K562 (cell line): ENCODE measurements around the gene NARF. TPM values are rescaled to one million over a fixed set of nuclear protein-coding genes. Genes with fewer than 3 reads are reported as not detected.

Source experiments
- ATAC-seq: fragments of 200-7000 bp; cut with Tn5 transposase; 3 replicates; pipeline ENCODE4 v1.9.1; 2020; ENCODE audit warnings: moderate library complexity
- BruUV-seq: library from RNA; stranded (reverse); fragments of 400-500 nt; replicated peaks from 2 replicates; lab custom pipeline; 2021; lab: Mats Ljungman, UMichigan
- CTCF ChIA-PET: fragments of 300-600 bp; formaldehyde crosslinking; extraction: SDS; loops from one replicate; lab custom pipeline; 2021; ENCODE audit warnings: low intra/inter-chr PET ratio; lab: Yijun Ruan, JAX
- POLR2A ChIA-PET: fragments of 300-600, 350-650 bp; sonication (Branson Sonifier 250); formaldehyde crosslinking; extraction: SDS; loops from one replicate; lab custom pipeline; 2021; ENCODE audit warnings: antibody characterized with exemption, inconsistent platforms; lab: Yijun Ruan, JAX
- DNase-seq, 4 experiments: peaks; one replicate each; pipeline versions ENCODE4 v3.0.0 to v3.0.0-alpha.2; 2011 to 2018; ENCODE audit warnings: low spot score in 3 of 4, mixed read lengths in 3 of 4; ENCODE audit errors: extremely low read depth in 1 of 4
- FAIRE-seq: peaks from 2 replicates; lab custom pipeline; 2011; peaks lifted over from hg19 to GRCh38; lab: Jason Lieb, UNC
- H2AFZ ChIP-seq: 2 replicates; pipeline ENCODE4 v1.6.0; 2011; ENCODE audit warnings: low read depth, low read length, control low read depth, inconsistent platforms
- H3K27ac ChIP-seq: fragments of 200-600 bp; 3 replicates; pipeline ENCODE4 v1.8.0; 2011; ENCODE audit warnings: low read depth, mild to moderate bottlenecking, control low read depth, inconsistent platforms, low read length, moderate library complexity, mixed read lengths; ENCODE audit errors: extremely low read depth
- H3K27me3 ChIP-seq, 2 experiments: fragments of 300-600 bp in 1 of 2; 2 replicates in 1 of 2; 3 replicates in 1 of 2; pipeline versions ENCODE4 v1.6.0 to v1.8.0; 2011; ENCODE audit warnings: inconsistent platforms in 2 of 2, low read length in 2 of 2, mild to moderate bottlenecking in 1 of 2, mixed read lengths in 1 of 2, moderate library complexity in 1 of 2; ENCODE audit not compliant: control insufficient read depth in 2 of 2, insufficient read depth in 2 of 2
- H3K36me3 ChIP-seq: fragments of 300-600 bp; 3 replicates; pipeline ENCODE4 v1.8.0; 2011; ENCODE audit warnings: mild to moderate bottlenecking, low read length, inconsistent platforms; ENCODE audit not compliant: control insufficient read depth, insufficient read depth
- H3K4me1 ChIP-seq, 2 experiments: fragments of 200-600 bp in 1 of 2; replicated peaks in 1 of 2; 2 replicates in 1 of 2; 3 replicates in 1 of 2; pipeline versions ENCODE4 v1.5.1 to v1.8.0; 2011; ENCODE audit warnings: inconsistent platforms in 2 of 2, low read length in 2 of 2, mild to moderate bottlenecking in 1 of 2, mixed read lengths in 1 of 2, moderate library complexity in 1 of 2; ENCODE audit not compliant: control insufficient read depth in 2 of 2, insufficient read depth in 2 of 2
- H3K4me2 ChIP-seq: 2 replicates; pipeline ENCODE4 v1.6.1; 2011; ENCODE audit warnings: low read length, control low read depth, inconsistent platforms, mixed read lengths; ENCODE audit not compliant: insufficient read depth
- H3K4me3 ChIP-seq: fragments of 200-600 bp; sonication (generic), shearing (Covaris generic); 2 replicates; pipeline ENCODE4 v1.5.1; 2016; ENCODE audit warnings: control low read depth, inconsistent platforms
- H3K79me2 ChIP-seq: fragments of 200-600 bp; 3 replicates; pipeline ENCODE4 v1.8.0; 2011; ENCODE audit warnings: low read length, inconsistent platforms; ENCODE audit not compliant: control insufficient read depth, insufficient read depth
- H3K9ac ChIP-seq, 2 experiments: 2 replicates each; pipeline versions ENCODE4 v1.6.0 to v1.6.1; 2011; ENCODE audit warnings: low read depth in 2 of 2, low read length in 2 of 2, control low read depth in 1 of 2, inconsistent platforms in 1 of 2, mild to moderate bottlenecking in 1 of 2, mixed read lengths in 1 of 2; ENCODE audit not compliant: insufficient read depth in 1 of 2
- H3K9me1 ChIP-seq: one replicate; pipeline ENCODE4 v1.6.0; 2011; ENCODE audit warnings: inconsistent platforms, mild to moderate bottlenecking, low read length, moderate library complexity; ENCODE audit not compliant: control insufficient read depth, insufficient read depth
- H3K9me3 ChIP-seq: replicated peaks from 2 replicates; pipeline ENCODE4 v1.5.1; 2011; ENCODE audit warnings: low read depth, low read length, inconsistent platforms; ENCODE audit not compliant: control insufficient read depth, insufficient read depth
- H4K20me1 ChIP-seq: replicated peaks from 2 replicates; pipeline ENCODE4 v1.6.1; 2011; ENCODE audit warnings: low read length, inconsistent platforms, mixed read lengths; ENCODE audit not compliant: control insufficient read depth, insufficient read depth
- ATF7 ChIP-seq: fragments of 450-650 bp; IDR thresholded peaks from 2 replicates; pipeline ENCODE4 v1.7.1; 2014; ENCODE audit warnings: mild to moderate bottlenecking, moderate library complexity
- BMI1 ChIP-seq: fragments of 150-350 bp; IDR thresholded peaks from 2 replicates; pipeline ENCODE4 v1.6.1; 2014; ENCODE audit warnings: low read length
- CEBPB ChIP-seq: fragments of 450-650 bp; IDR thresholded peaks from 2 replicates; pipeline ENCODE4 v1.6.1; 2016; ENCODE audit warnings: missing genetic modification characterization, missing compliant biosample characterization
- CSDE1 ChIP-seq, 2 experiments: fragments of 450-650 bp; IDR thresholded peaks; 2 replicates each; pipeline ENCODE4 v1.6.1; 2016; ENCODE audit warnings: mild to moderate bottlenecking in 1 of 2
- JUND ChIP-seq, 2 experiments: IDR thresholded peaks; 2 replicates in 1 of 2; 3 replicates in 1 of 2; pipeline ENCODE4 v1.6.1; 2011; ENCODE audit warnings: borderline replicate concordance in 2 of 2, low read depth in 2 of 2, low read length in 2 of 2, improper control_type of control experiment in 1 of 2, missing biosample characterization in 1 of 2, missing genetic modification characterization in 1 of 2, missing genetic modification reagents in 1 of 2
- MEIS2 ChIP-seq: fragments of 450-650 bp; IDR thresholded peaks from 2 replicates; pipeline ENCODE4 v1.6.1; 2014; ENCODE audit warnings: mild to moderate bottlenecking; ENCODE audit not compliant: partially characterized antibody
- NBN ChIP-seq: fragments of 450-650 bp; IDR thresholded peaks from 2 replicates; pipeline ENCODE4 v1.6.1; 2016; ENCODE audit warnings: low read depth, mild to moderate bottlenecking
- NFIC ChIP-seq: fragments of 450-650 bp; IDR thresholded peaks from 2 replicates; pipeline ENCODE4 v1.6.1; 2017; ENCODE audit warnings: mild to moderate bottlenecking, inconsistent platforms
- RCOR1 ChIP-seq, 2 experiments: IDR thresholded peaks; 2 replicates each; pipeline ENCODE4 v1.6.1; 2012; ENCODE audit warnings: low read depth in 2 of 2, low read length in 2 of 2, borderline replicate concordance in 1 of 2, improper control_type of control experiment in 1 of 2
- SOX6 ChIP-seq: fragments of 450-650 bp; IDR thresholded peaks from 2 replicates; pipeline ENCODE4 v1.6.1; 2014; ENCODE audit warnings: mild to moderate bottlenecking
- STAG1 ChIP-seq: sonication (generic); formaldehyde crosslinking; IDR thresholded peaks from 2 replicates; pipeline ENCODE4 v1.5.0; 2020; ENCODE audit warnings: missing genetic modification reagents, borderline replicate concordance
- WGBS: fragments of 100-300 bp; shearing (Covaris generic); methylation state at CpG from one replicate; pipeline ENCODE4 v1.1.6; 2016; ENCODE audit warnings: low coverage, mixed read lengths; ENCODE audit not compliant: insufficient coverage; ENCODE audit errors: missing lambda C conversion rate; 5-methylcytosine and 5-hydroxymethylcytosine counted together
- in situ Hi-C: fragments of 300-500 bp; cut with MboI; formaldehyde crosslinking; loops from 4 replicates; pipeline ENCODE4 v1.15.0; 2018; ENCODE audit warnings: inconsistent platforms, mixed read lengths
- intact Hi-C: fragments of 100-400 bp; cut with micrococcal nuclease; formaldehyde crosslinking; loops from 2 replicates; pipeline ENCODE4 v1.14.2; 2022
- polyA plus RNA-seq, 8 experiments: library from polyadenylated mRNA; depleted of rRNA in 4 of 8; stranded (reverse) in 5 of 8; unstranded in 3 of 8; fragments of >200 nt; fragmentation: Nextera tagmentation in 2 of 8; fragmentation: Illumina TruSeq in 1 of 8; extraction: Ambion mirVana in 2 of 8; extraction: Trizol in 1 of 8; gene quantifications; 2 replicates each; pipeline versions ENCODE4 v1.2.1 to v1.2.3, GENCODE V29; 2011 to 2014; ENCODE audit warnings: inconsistent platforms in 1 of 8, missing spikeins in 1 of 8
- total RNA-seq, 7 experiments: library from RNA; depleted of rRNA in 6 of 7; stranded (reverse); fragments of >200 nt in 6 of 7; fragmentation: Illumina TruSeq in 2 of 7; extraction: Trizol in 2 of 7; gene quantifications; 2 replicates each; pipeline versions ENCODE4 v1.2.1 to v1.2.3, GENCODE V29; 2011 to 2021; ENCODE audit warnings: low replicate concordance in 1 of 7
- TF ChIP-seq, protein P1 (sequence below): fragments of 450-650 bp; IDR thresholded peaks from 2 replicates; pipeline ENCODE4 v1.6.1; 2016
- TF ChIP-seq, protein P2 (sequence below), 2 experiments: fragments of 450-650 bp in 1 of 2; sonication (generic) in 1 of 2; formaldehyde crosslinking in 1 of 2; IDR thresholded peaks in 1 of 2; conservative IDR thresholded peaks in 1 of 2; 2 replicates each; pipeline versions ENCODE4 v1.6.1 to v1.8.1; 2016 to 2023; ENCODE audit warnings: mild to moderate bottlenecking in 2 of 2, moderate library complexity in 2 of 2, inconsistent platforms in 1 of 2, missing genetic modification reagents in 1 of 2
- TF ChIP-seq, protein P3 (sequence below), 2 experiments: IDR thresholded peaks in 1 of 2; conservative IDR thresholded peaks in 1 of 2; 2 replicates each; pipeline ENCODE4 v1.6.1; 2016; ENCODE audit warnings: low read depth in 2 of 2, mild to moderate bottlenecking in 1 of 2, missing compliant biosample characterization in 1 of 2, missing genetic modification characterization in 1 of 2, moderate library complexity in 1 of 2

Gene NARF
- total and polyA plus RNA-seq, 9 of the 15 experiments (the other 6 are each of a cell fraction or from before 2014, with no cell fraction given) = 60.4 to 423 (median 132) TPM

GRCh38 chr17:82474223-82475010 is 15.9 kb downstream of the NARF start (continued):
- TF ChIP-seq STAG1 (CRISPR knock-in tag) = no peak

GRCh38 chr17:82475458-82475857 is 16.9 kb downstream of the NARF start:
- no peaks in the 10 kb centered on the region for H3K27me3 ChIP-seq
- FAIRE-seq (no peak), DNase-seq (peak in 2 of 4 experiments; percentile 31 to 77), ATAC-seq (peak; percentile 83)
- no peak overlapping the region for H3K9ac ChIP-seq
- ChIA-PET POLR2A (interaction anchor here (0.7 to 2.1 kb wide), 6 partner anchors 8 to 57 kb away, joined by 3 to 5 read pairs (median 3); partner anchors contain the start of gene FOXK2), CTCF (no interaction called here)
- H3K27ac ChIP-seq = no peak overlapping the region
- peaks cover 22% of the 10 kb centered on the region; the same call in 2 of the 3 replicates for H3K79me2 ChIP-seq
- no peak overlapping the region for H3K4me3 ChIP-seq
- intact Hi-C loops (no loop called here), in situ Hi-C loops (no loop called here)
- no peaks in the 10 kb centered on the region for H3K9me1 ChIP-seq
- no peaks in the 10 kb centered on the region for H3K9me3 ChIP-seq
- no peaks in the 10 kb centered on the region; the same call in 1 of the 2 replicates for H4K20me1 ChIP-seq
- no peak overlapping the region for H3K4me2 ChIP-seq
- peaks cover 9 to 12% of the 10 kb centered on the region in 2 experiments; a peak in 4 of 5 replicates for H3K4me1 ChIP-seq
- peaks cover 85% of the 10 kb centered on the region for H3K36me3 ChIP-seq
- no TSS peak for BruUV-seq
- no peak overlapping the region for H2AFZ ChIP-seq
- WGBS = 36% methylated on average over 8 of the region's 8 CpGs
- TF ChIP-seq CSDE1 (IDR thresholded peaks at IDR 0.05) (no peak), MEIS2 (peak; percentile 74), CEBPB (tag) (peak; percentile 42; the same call in 1 of the 2 replicates), BMI1 (no peak), RCOR1 (IDR thresholded peaks at IDR 0.05; ENCODE audit: borderline replicate concordance in 1 of 2, low read depth in 2 of 2, low read length in 2 of 2) (peak in 1 of 2 experiments; percentile 59; a peak in 1 of 4 replicates), JUND (IDR thresholded peaks at IDR 0.05; ENCODE audit: borderline replicate concordance, low read depth, low read length) (peak; percentile 45; the same call in 1 of the 2 replicates), JUND (tag; IDR thresholded peaks at IDR 0.05; ENCODE audit: borderline replicate concordance, low read depth, low read length) (peak; percentile 47; the same call in 1 of the 3 replicates), NBN (no peak), NFIC (peak; percentile 80), SOX6 (peak; percentile 76; the same call in 1 of the 2 replicates), ATF7 (peak; percentile 83)
- TF ChIP-seq, protein P1, sequence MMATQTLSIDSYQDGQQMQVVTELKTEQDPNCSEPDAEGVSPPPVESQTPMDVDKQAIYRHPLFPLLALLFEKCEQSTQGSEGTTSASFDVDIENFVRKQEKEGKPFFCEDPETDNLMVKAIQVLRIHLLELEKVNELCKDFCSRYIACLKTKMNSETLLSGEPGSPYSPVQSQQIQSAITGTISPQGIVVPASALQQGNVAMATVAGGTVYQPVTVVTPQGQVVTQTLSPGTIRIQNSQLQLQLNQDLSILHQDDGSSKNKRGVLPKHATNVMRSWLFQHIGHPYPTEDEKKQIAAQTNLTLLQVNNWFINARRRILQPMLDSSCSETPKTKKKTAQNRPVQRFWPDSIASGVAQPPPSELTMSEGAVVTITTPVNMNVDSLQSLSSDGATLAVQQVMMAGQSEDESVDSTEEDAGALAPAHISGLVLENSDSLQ = peak; percentile 98
- TF ChIP-seq, protein P2, sequence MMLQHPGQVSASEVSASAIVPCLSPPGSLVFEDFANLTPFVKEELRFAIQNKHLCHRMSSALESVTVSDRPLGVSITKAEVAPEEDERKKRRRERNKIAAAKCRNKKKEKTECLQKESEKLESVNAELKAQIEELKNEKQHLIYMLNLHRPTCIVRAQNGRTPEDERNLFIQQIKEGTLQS (IDR thresholded peaks at IDR 0.05) = peak; percentile 16; the same call in 1 of the 2 replicates
- TF ChIP-seq, protein P2 (CRISPR knock-in tag; conservative IDR thresholded peaks at IDR 0.05) = no peak
- TF ChIP-seq, protein P3, sequence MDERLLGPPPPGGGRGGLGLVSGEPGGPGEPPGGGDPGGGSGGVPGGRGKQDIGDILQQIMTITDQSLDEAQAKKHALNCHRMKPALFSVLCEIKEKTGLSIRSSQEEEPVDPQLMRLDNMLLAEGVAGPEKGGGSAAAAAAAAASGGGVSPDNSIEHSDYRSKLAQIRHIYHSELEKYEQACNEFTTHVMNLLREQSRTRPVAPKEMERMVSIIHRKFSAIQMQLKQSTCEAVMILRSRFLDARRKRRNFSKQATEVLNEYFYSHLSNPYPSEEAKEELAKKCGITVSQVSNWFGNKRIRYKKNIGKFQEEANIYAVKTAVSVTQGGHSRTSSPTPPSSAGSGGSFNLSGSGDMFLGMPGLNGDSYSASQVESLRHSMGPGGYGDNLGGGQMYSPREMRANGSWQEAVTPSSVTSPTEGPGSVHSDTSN (CRISPR knock-in tag; IDR thresholded peaks at IDR 0.05; ENCODE audit: low read depth) = peak; percentile 50; the same call in 1 of the 2 replicates
- TF ChIP-seq, protein P3 (tag; conservative IDR thresholded peaks at IDR 0.05; ENCODE audit: low read depth) = peak; percentile 74
